ENCODE results near the gene NCAM2.
"Not testable (repeated sequence)": the region's sequence is repeated elsewhere in the genome, so short reads cannot be mapped to it uniquely, and the experiment has no call there.

NCAM2 gene

GRCh38 chr21:21345872-21346271, 347.7 kb downstream of the NCAM2 start:
- no peak for DNase-seq

GRCh38 chr21:21366277-21366676, 368.1 kb downstream of the NCAM2 start:
- no peak for DNase-seq

- DNase-seq, result no peak
Measured at GRCh38 chr21:21367583-21367982, 369.4 kb downstream of the NCAM2 start.

- no peak for DNase-seq
Measured at GRCh38 chr21:21373969-21374368, 375.8 kb downstream of the NCAM2 start.

GRCh38 chr21:21383126-21383525, 384.9 kb downstream of the NCAM2 start:
- DNase-seq, result no peak

GRCh38 chr21:21384977-21385376, 386.8 kb downstream of the NCAM2 start:
- DNase-seq, result no peak

- no peak for DNase-seq
Measured at GRCh38 chr21:21385404-21385803, 387.2 kb downstream of the NCAM2 start.

- DNase-seq, result no peak
Measured at GRCh38 chr21:21387916-21388315, 389.7 kb downstream of the NCAM2 start.

- no peak for DNase-seq
Measured at GRCh38 chr21:21394064-21394463, 395.9 kb downstream of the NCAM2 start.

- no peak for DNase-seq
Measured at GRCh38 chr21:21396424-21396823, 398.2 kb downstream of the NCAM2 start.

- DNase-seq, result no peak
Measured at GRCh38 chr21:21397464-21397863, 399.3 kb downstream of the NCAM2 start.

GRCh38 chr21:21401444-21401843, 403.2 kb downstream of the NCAM2 start:
- no peak for DNase-seq

- not testable (repeated sequence) for DNase-seq
Measured at GRCh38 chr21:21402187-21402586, 404.0 kb downstream of the NCAM2 start.

- DNase-seq, result not testable (repeated sequence)
Measured at GRCh38 chr21:21404261-21404660, 406.1 kb downstream of the NCAM2 start.

- no peak for DNase-seq
Measured at GRCh38 chr21:21406921-21407320, 408.7 kb downstream of the NCAM2 start.

- no peak for DNase-seq
Measured at GRCh38 chr21:21412096-21412495, 413.9 kb downstream of the NCAM2 start.

GRCh38 chr21:21415741-21416140, 417.5 kb downstream of the NCAM2 start:
- DNase-seq, result no peak

GRCh38 chr21:21434944-21435343, 436.7 kb downstream of the NCAM2 start:
- no peak for DNase-seq

GRCh38 chr21:21436012-21436534, 437.9 kb downstream of the NCAM2 start:
- DNase-seq, result no peak

- no peak for DNase-seq
Measured at GRCh38 chr21:21439761-21440160, 441.6 kb downstream of the NCAM2 start.

- no peak for DNase-seq
Measured at GRCh38 chr21:21457077-21457476, 458.9 kb downstream of the NCAM2 start.

GRCh38 chr21:21458124-21458631, 460.0 kb downstream of the NCAM2 start:
- DNase-seq, result no peak

- DNase-seq, result no peak
Measured at GRCh38 chr21:21460979-21461378, 462.8 kb downstream of the NCAM2 start.

GRCh38 chr21:21463456-21463855, 465.2 kb downstream of the NCAM2 start:
- no peak for DNase-seq

GRCh38 chr21:21464684-21465083, 466.5 kb downstream of the NCAM2 start:
- no peak for DNase-seq

- no peak for DNase-seq
Measured at GRCh38 chr21:21466752-21467151, 468.5 kb downstream of the NCAM2 start.
